GM12878 (cell line): ENCODE measurements around the gene GALNT18. TPM values are rescaled to one million over a fixed set of nuclear protein-coding genes. Genes with fewer than 3 reads are reported as not detected.

Experiments
- ATAC-seq: fragments of 200-7000 bp; cut with Tn5 transposase; 3 replicates; pipeline ENCODE4 v1.9.1; 2020; ENCODE audit warnings: mild to moderate bottlenecking, moderate library complexity
- BruUV-seq: library from RNA; stranded (reverse); fragments of 400-500 nt; replicated peaks from 2 replicates; lab custom pipeline; 2021; lab: Mats Ljungman, UMichigan
- CTCF ChIA-PET: fragments of 300-600 bp; sonication (Branson Sonifier 250); formaldehyde crosslinking; extraction: SDS; loops from one replicate; lab custom pipeline; 2021; ENCODE audit warnings: inconsistent platforms; lab: Yijun Ruan, JAX
- POLR2A ChIA-PET: fragments of 350-600 bp; formaldehyde crosslinking; extraction: SDS; loops from one replicate; lab custom pipeline; 2021; ENCODE audit warnings: inconsistent platforms; lab: Charles Lee
- RAD21 ChIA-PET: fragments of 300-600 bp; sonication (Branson Sonifier 250); formaldehyde crosslinking; loops from one replicate; lab custom pipeline; 2023; ENCODE audit warnings: antibody characterized with exemption; ENCODE audit not compliant: unreplicated experiment; lab: Charles Lee
- SMC1A ChIA-PET: fragments of 300-600 bp; sonication (Branson Sonifier 250); formaldehyde crosslinking; loops from one replicate; lab custom pipeline; 2023; ENCODE audit not compliant: unreplicated experiment, uncharacterized antibody; lab: Charles Lee
- DNase-seq: peaks from one replicate; pipeline ENCODE4 v3.0.0-alpha.2; 2011; ENCODE audit warnings: low read depth, low spot score
- FAIRE-seq: peaks from 3 replicates; lab custom pipeline; 2011; peaks lifted over from hg19 to GRCh38; lab: Jason Lieb, UNC
- H2AFZ ChIP-seq: 2 replicates; pipeline ENCODE4 v1.6.0; 2011; ENCODE audit warnings: low read depth, low read length, control low read depth; ENCODE audit not compliant: control insufficient read depth
- H3K27ac ChIP-seq: 2 replicates; pipeline ENCODE4 v1.5.1; 2011; ENCODE audit warnings: control low read depth; ENCODE audit not compliant: control insufficient read depth, insufficient read depth
- H3K27me3 ChIP-seq, 2 experiments: replicated peaks in 1 of 2; 2 replicates each; pipeline versions ENCODE4 v1.6.0 to v1.6.1; 2011; ENCODE audit warnings: low read length in 1 of 2; ENCODE audit not compliant: control insufficient read depth in 2 of 2, insufficient read depth in 2 of 2
- H3K36me3 ChIP-seq, 2 experiments: 2 replicates each; pipeline ENCODE4 v1.5.1; 2011; ENCODE audit warnings: low read length in 1 of 2; ENCODE audit not compliant: control insufficient read depth in 2 of 2, insufficient read depth in 2 of 2
- H3K4me1 ChIP-seq: 2 replicates; pipeline ENCODE4 v1.6.1; 2011; ENCODE audit warnings: mild to moderate bottlenecking, low read length, moderate library complexity, mixed read lengths; ENCODE audit not compliant: control insufficient read depth, insufficient read depth
- H3K4me2 ChIP-seq: 2 replicates; pipeline ENCODE4 v1.6.0; 2011; ENCODE audit warnings: control low read depth; ENCODE audit not compliant: control insufficient read depth, insufficient read depth
- H3K4me3 ChIP-seq: fragments of 200-600 bp; sonication (generic); 2 replicates; pipeline ENCODE4 v1.5.1; 2016
- H3K79me2 ChIP-seq: 2 replicates; pipeline ENCODE4 v1.6.0; 2011; ENCODE audit warnings: low read length; ENCODE audit not compliant: control insufficient read depth, insufficient read depth
- H3K9ac ChIP-seq: 2 replicates; pipeline ENCODE4 v1.8.0; 2011; ENCODE audit warnings: low read length, control low read depth, mixed read lengths; ENCODE audit not compliant: control insufficient read depth, insufficient read depth
- H3K9me3 ChIP-seq: replicated peaks from 3 replicates; pipeline ENCODE4 v1.5.1; 2011; ENCODE audit warnings: mild to moderate bottlenecking, low read length; ENCODE audit not compliant: control insufficient read depth, insufficient read depth
- H4K20me1 ChIP-seq: 2 replicates; pipeline ENCODE4 v1.6.0; 2011; ENCODE audit not compliant: control insufficient read depth, insufficient read depth
- ASH2L ChIP-seq: fragments of 300-600, 200-600 bp; sonication (generic); IDR thresholded peaks from 2 replicates; pipeline ENCODE4 v1.6.1; 2017; ENCODE audit warnings: low read depth, mild to moderate bottlenecking, borderline replicate concordance
- ATF3 ChIP-seq: IDR thresholded peaks from 2 replicates; pipeline ENCODE4 v1.6.1; 2011; ENCODE audit warnings: low read depth, mild to moderate bottlenecking, low read length, moderate library complexity, borderline replicate concordance; ENCODE audit errors: extremely low read depth
- CTCF ChIP-seq, 3 experiments: IDR thresholded peaks in 2 of 3; conservative IDR thresholded peaks in 1 of 3; 2 replicates each; pipeline ENCODE4 v1.5.1; 2011; ENCODE audit warnings: low read depth in 3 of 3, low read length in 3 of 3, mild to moderate bottlenecking in 3 of 3, control low read depth in 2 of 3, moderate library complexity in 2 of 3, inconsistent platforms in 1 of 3, mixed read lengths in 1 of 3; ENCODE audit not compliant: control insufficient read depth in 2 of 3, insufficient read depth in 1 of 3; ENCODE audit errors: extremely low read depth in 1 of 3
- EGR1 ChIP-seq, 2 experiments: IDR thresholded peaks; 1 replicate in 1 of 2; 2 replicates in 1 of 2; pipeline ENCODE4 v1.6.1; 2011 to 2012; ENCODE audit warnings: low read depth in 2 of 2, low read length in 2 of 2, borderline replicate concordance in 1 of 2, mild to moderate bottlenecking in 1 of 2, moderate library complexity in 1 of 2
- GABPA ChIP-seq: IDR thresholded peaks from 2 replicates; pipeline ENCODE4 v1.6.1; 2014; ENCODE audit warnings: antibody characterized with exemption, low read depth, mild to moderate bottlenecking, inconsistent platforms
- HDAC6 ChIP-seq: fragments of 200-600 bp; sonication (generic); IDR thresholded peaks from one replicate; pipeline ENCODE4 v1.8.0; 2017; ENCODE audit warnings: antibody characterized with exemption; ENCODE audit not compliant: unreplicated experiment
- IRF4 ChIP-seq: IDR thresholded peaks from 2 replicates; pipeline ENCODE4 v1.6.1; 2011; ENCODE audit warnings: low read depth, low read length
- NR2C2 ChIP-seq: IDR thresholded peaks from 2 replicates; pipeline ENCODE4 v1.6.1; 2011; ENCODE audit warnings: borderline replicate concordance, low read depth; ENCODE audit not compliant: control insufficient read depth, insufficient read length
- RAD21 ChIP-seq: IDR thresholded peaks from 2 replicates; pipeline ENCODE4 v1.6.1; 2011; ENCODE audit warnings: mild to moderate bottlenecking, low read depth, low read length, moderate library complexity; ENCODE audit not compliant: insufficient read depth
- RBBP5 ChIP-seq: fragments of 200-600 bp; sonication (generic); conservative IDR thresholded peaks from 2 replicates; pipeline ENCODE4 v1.6.1; 2016
- SUPT20H ChIP-seq: IDR thresholded peaks from 2 replicates; pipeline ENCODE4 v1.6.1; 2011; ENCODE audit warnings: low read depth, mild to moderate bottlenecking, low read length, moderate library complexity, borderline replicate concordance; ENCODE audit not compliant: control insufficient read depth
- USF1 ChIP-seq: IDR thresholded peaks from 2 replicates; pipeline ENCODE4 v1.6.1; 2011; ENCODE audit warnings: borderline replicate concordance, low read depth, mild to moderate bottlenecking, moderate library complexity, mixed read lengths, low read length; ENCODE audit not compliant: insufficient read depth; ENCODE audit errors: extremely low read length
- ZBED1 ChIP-seq: IDR thresholded peaks from 2 replicates; pipeline ENCODE4 v1.6.1; 2016; ENCODE audit warnings: borderline replicate concordance
- ZZZ3 ChIP-seq: IDR thresholded peaks from 2 replicates; pipeline ENCODE4 v1.6.1; 2011; ENCODE audit warnings: low read depth; ENCODE audit not compliant: control insufficient read depth, insufficient read length
- WGBS: methylation state at CpG from one replicate; pipeline ENCODE4 v1.1.6; 2016; ENCODE audit warnings: low lambda C conversion rate; ENCODE audit not compliant: insufficient replicate concordance, insufficient coverage; ENCODE audit errors: missing lambda C conversion rate; 5-methylcytosine and 5-hydroxymethylcytosine counted together
- in situ Hi-C: fragments of 300-500 bp; cut with MboI; formaldehyde crosslinking; loops from 9 replicates; pipeline ENCODE4 v1.14.3; 2018; ENCODE audit warnings: mixed read lengths
- intact Hi-C: fragments of 100-400 bp; cut with micrococcal nuclease; formaldehyde crosslinking; loops from one replicate; pipeline ENCODE4 v1.14.2; 2022; ENCODE audit not compliant: unreplicated experiment
- polyA plus RNA-seq, 11 experiments: library from polyadenylated mRNA; depleted of rRNA in 4 of 11; unstranded in 6 of 11; stranded (reverse) in 5 of 11; fragments of >200 nt; fragmentation: Nextera tagmentation in 4 of 11; fragmentation: Illumina TruSeq in 1 of 11; extraction: Ambion mirVana in 4 of 11; extraction: Trizol in 1 of 11; gene quantifications; 1 replicate in 1 of 11; 2 replicates in 10 of 11; pipeline versions ENCODE4 v1.2.1 to v1.2.3, GENCODE V29; 2011 to 2016; ENCODE audit warnings: inconsistent platforms in 2 of 11, missing spikeins in 2 of 11, low read depth in 1 of 11
- total RNA-seq, 4 experiments: library from RNA; depleted of rRNA in 3 of 4; stranded (reverse); fragments of >200 nt in 3 of 4; fragmentation: Illumina TruSeq in 1 of 4; extraction: Trizol in 1 of 4; gene quantifications; 2 replicates each; pipeline versions ENCODE4 v1.2.1 to v1.2.3, GENCODE V29; 2013 to 2021

GALNT18 gene
- total and polyA plus RNA-seq, 10 of the 15 experiments (the other 5 are each of a cell fraction or from before 2014, with no cell fraction given) = 1.2 to 14.2 (median 6.3) TPM

GRCh38 chr11:11320825-11321224 is 301.0 kb downstream of the GALNT18 start:
- 22% methylated on average over 2 of the region's 2 CpGs for WGBS
- H3K27me3 ChIP-seq = no peaks in the 10 kb centered on the region
- ChIA-PET CTCF (no interaction called here), SMC1A (no interaction called here), RAD21 (interaction anchor here (1.0 kb wide), 1 partner anchor 36 kb away, joined by 3 read pairs; no protein-coding TSS in a partner anchor), POLR2A (no interaction called here)
- H2AFZ ChIP-seq = no peak overlapping the region
- peaks cover 0 to 2% of the 10 kb centered on the region in 2 experiments; a peak in 2 of 4 replicates for H3K36me3 ChIP-seq
- no peaks in the 10 kb centered on the region for H3K4me1 ChIP-seq
- ATAC-seq (no peak), DNase-seq (no peak), FAIRE-seq (no peak)
- H3K79me2 ChIP-seq = no peaks in the 10 kb centered on the region
- in situ Hi-C loops (no loop called here), intact Hi-C loops (loop anchor here (10.0 kb wide), 1 partner anchor 464 kb away; no protein-coding TSS in a partner anchor)
- no peak overlapping the region for H3K9ac ChIP-seq
- no peaks in the 10 kb centered on the region for H4K20me1 ChIP-seq
- H3K9me3 ChIP-seq = no peaks in the 10 kb centered on the region
- H3K4me2 ChIP-seq = no peak overlapping the region
- TF ChIP-seq GABPA (no peak), HDAC6 (no peak), ATF3 (no peak), RAD21 (no peak), NR2C2 (no peak), EGR1 (IDR thresholded peaks at IDR 0.05; ENCODE audit: borderline replicate concordance in 1 of 2, low read depth in 2 of 2, low read length in 2 of 2) (no peak), CTCF (IDR thresholded peaks at IDR 0.05 in 2 of 3, conservative IDR thresholded peaks at IDR 0.05 in 1 of 3; ENCODE audit: control insufficient read depth in 2 of 3, extremely low read depth in 1 of 3, insufficient read depth in 1 of 3, low read depth in 3 of 3, low read length in 3 of 3) (no peak), USF1 (no peak), RBBP5 (no peak), IRF4 (no peak), ASH2L (no peak), SUPT20H (no peak), ZZZ3 (no peak), ZBED1 (no peak)
- H3K4me3 ChIP-seq = no peak overlapping the region
- H3K27ac ChIP-seq = no peak overlapping the region
- no TSS peak for BruUV-seq
